Body of pancreas (tissue), 4 donors: ENCODE data around the gene MEP1A.

Experiments used
- CTCF ChIP-seq, 7 experiments: fragments of 450-650 bp in 4 of 7; fragments of 200-600 bp in 3 of 7; sonication (generic) in 3 of 7; IDR thresholded peaks; one replicate each; pipeline ENCODE4 v1.5.1; 2016 to 2019; ENCODE audit warnings: antibody characterized with exemption in 7 of 7
- POLR2A ChIP-seq, 3 donors: fragments of 450-650 bp; IDR thresholded peaks; one replicate each; pipeline ENCODE4 v1.6.1; 2016; ENCODE audit warnings: antibody characterized with exemption in 3 of 3, mild to moderate bottlenecking in 2 of 3

- no peak for TF ChIP-seq CTCF (IDR thresholded peaks at IDR 0.05)
- TF ChIP-seq POLR2A (IDR thresholded peaks at IDR 0.05): no peak
Observed at GRCh38 chr6:46838033-46838432, 44.8 kb downstream of the MEP1A start.
